Naive thymus-derived CD8-positive, alpha-beta T cell (primary cell): ENCODE data around the gene ZNF331. TPM values are rescaled to one million over a fixed set of nuclear protein-coding genes. Genes with fewer than 3 reads are reported as not detected.

ENCODE experiments used
- ATAC-seq, 2 donors: fragments of 150-1000 bp; cut with Tn5 transposase in 1 of 2; sonication (Bioruptor Pico), chemical (Tn5 transposase) in 1 of 2; 1 replicate in 1 of 2; 2 replicates in 1 of 2; pipeline ENCODE4 v1.10.0; 2021; ENCODE audit warnings: mild to moderate bottlenecking in 2 of 2, moderate library complexity in 2 of 2
- POLR2A ChIA-PET: fragments of 350-600 bp; sonication (Branson Sonifier 250); formaldehyde crosslinking; loops from one replicate; lab custom pipeline; 2021; ENCODE audit warnings: antibody characterized with exemption; lab: Charles Lee
- DNase-seq, 10 donors: peaks; one replicate each; pipeline versions ENCODE4 v3.0.0 to v3.0.0-alpha.2; 2020 to 2022
- H3K27ac Mint-ChIP-seq, 10 donors: one replicate each; pipeline ENCODE4 v1.8.0; 2020 to 2022; ENCODE audit warnings: mild to moderate bottlenecking in 10 of 10, mixed read lengths in 10 of 10, moderate library complexity in 4 of 10, inconsistent platforms in 1 of 10
- H3K27me3 Mint-ChIP-seq, 5 donors: one replicate each; pipeline ENCODE4 v1.8.0; 2021 to 2022; ENCODE audit warnings: mixed read lengths in 5 of 5
- H3K36me3 Mint-ChIP-seq, 3 donors: one replicate each; pipeline ENCODE4 v1.8.0; 2020 to 2022; ENCODE audit warnings: mixed read lengths in 3 of 3, mild to moderate bottlenecking in 2 of 3, inconsistent platforms in 1 of 3
- H3K4me1 Mint-ChIP-seq, 4 donors: one replicate each; pipeline ENCODE4 v1.8.0; 2021 to 2022; ENCODE audit warnings: mixed read lengths in 4 of 4
- H3K4me3 Mint-ChIP-seq, 10 donors: one replicate each; pipeline ENCODE4 v1.8.0; 2020 to 2022; ENCODE audit warnings: mild to moderate bottlenecking in 10 of 10, mixed read lengths in 10 of 10, moderate library complexity in 6 of 10, inconsistent platforms in 1 of 10
- H3K9me3 Mint-ChIP-seq, 9 donors: one replicate each; pipeline ENCODE4 v1.8.0; 2020 to 2022; ENCODE audit warnings: mixed read lengths in 9 of 9, mild to moderate bottlenecking in 3 of 9, inconsistent platforms in 1 of 9, moderate library complexity in 1 of 9
- polyA plus RNA-seq, 3 donors: library from polyadenylated mRNA; unstranded; fragments of 300-500 nt; fragmentation: Illumina TruSeq; gene quantifications; one replicate each; pipeline ENCODE4 v1.2.3, GENCODE V29; 2021
- total RNA-seq, 8 experiments: library from RNA in 2 of 8; stranded (reverse) in 2 of 8; gene quantifications; one replicate each; pipeline ENCODE4 v1.2.3 and lab custom pipeline; 2021 to 2026

The ZNF331 gene
- total and polyA plus RNA-seq, 5 experiments from 2014 or later, result 31.1 to 60.9 (median 35.2) TPM

DNA sequence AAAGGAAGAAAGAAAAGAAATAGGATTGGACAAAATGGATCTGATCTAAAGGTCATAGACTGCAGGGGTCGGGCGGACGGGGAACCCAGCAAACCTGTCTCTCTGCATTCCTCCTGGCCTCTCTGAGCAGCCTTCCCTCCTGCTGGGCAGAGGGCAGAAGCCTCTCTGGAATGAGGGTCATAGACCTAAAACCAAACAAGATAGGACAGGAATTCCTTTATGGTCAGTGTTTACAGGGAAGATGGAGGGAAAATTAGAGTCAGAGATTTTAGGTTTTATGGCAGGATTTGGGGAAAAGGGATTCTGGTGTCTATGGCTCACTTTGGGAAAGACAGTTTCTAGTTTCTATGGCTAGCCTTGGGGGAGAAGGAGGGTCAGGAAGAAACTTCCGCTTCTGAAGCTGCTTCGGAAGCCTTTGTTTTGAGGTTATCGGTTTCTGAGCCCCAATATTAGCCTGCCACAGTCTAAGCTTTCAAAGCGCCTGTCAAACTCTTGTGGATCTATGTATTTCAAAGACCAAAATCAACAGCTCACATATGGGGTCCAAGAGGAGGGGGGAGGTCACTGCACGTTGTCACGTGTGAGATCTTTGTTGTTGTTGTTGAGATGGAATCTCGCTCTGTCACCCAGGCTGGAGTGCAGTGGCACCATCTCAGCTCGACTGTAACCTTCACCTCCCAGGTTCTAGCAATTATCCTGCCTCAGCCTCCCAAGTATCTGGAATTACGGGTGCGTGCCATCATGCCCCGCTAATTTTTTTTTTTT is 75.0 kb downstream of the ZNF331 start:
- Mint-ChIP-seq H3K27ac (no peak overlapping the region), H3K4me1 (no peaks in the 10 kb centered on the region), H3K9me3 (peaks cover 0 to 58% (median 11%) of the 10 kb centered on the region in 9 donors), H3K4me3 (no peak overlapping the region), H3K27me3 (no peaks in the 10 kb centered on the region), H3K36me3 (peaks cover 0 to 5% (median 0%) of the 10 kb centered on the region in 3 donors)
- DNase-seq, result no peak
- ATAC-seq, result no peak
- POLR2A ChIA-PET, result no interaction called here

DNA sequence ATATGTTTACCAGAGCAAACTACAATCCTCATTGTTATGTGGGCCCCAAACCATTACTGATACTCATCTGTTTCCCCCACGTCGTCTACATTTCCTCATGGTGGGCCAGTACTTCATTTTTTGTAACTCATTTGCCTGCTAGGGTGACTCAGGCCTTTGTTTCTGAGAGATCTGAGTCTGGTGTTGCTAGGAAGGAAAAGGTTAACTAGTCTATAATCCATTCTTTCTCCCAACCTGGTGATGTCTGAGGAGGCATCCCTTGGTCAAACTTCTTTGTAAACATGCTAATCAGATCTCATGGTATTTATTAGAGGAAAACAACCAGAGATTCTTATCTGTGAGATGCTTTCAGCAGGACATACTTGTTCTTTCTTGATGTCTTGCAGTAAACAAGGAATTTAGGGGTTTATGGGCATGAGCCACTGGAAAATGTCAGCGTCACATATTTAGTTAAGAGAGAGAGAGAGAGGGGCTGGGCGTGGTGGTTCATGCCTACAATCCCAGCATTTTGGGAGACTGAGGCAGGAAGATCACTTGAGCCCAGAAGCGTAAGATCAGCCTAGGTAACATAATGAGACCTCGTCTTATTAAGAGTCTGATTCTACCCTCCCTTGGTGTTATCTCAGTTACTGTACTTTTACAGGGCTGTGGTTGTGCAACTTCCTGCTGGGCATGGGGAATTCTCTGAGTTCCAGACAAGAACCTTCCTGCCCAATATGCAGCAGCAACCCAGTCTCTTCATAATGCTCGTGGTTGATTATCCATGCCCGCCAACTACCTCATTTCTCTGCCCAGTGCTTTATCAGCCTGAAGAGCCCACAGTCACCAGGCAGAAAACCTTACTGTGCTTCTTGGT is 84.2 kb downstream of the ZNF331 start:
- Mint-ChIP-seq H3K4me1 (no peaks in the 10 kb centered on the region), H3K36me3 (peaks cover 0 to 6% (median 3%) of the 10 kb centered on the region in 3 donors), H3K27ac (no peak overlapping the region), H3K9me3 (peaks cover 0 to 48% (median 3%) of the 10 kb centered on the region in 9 donors), H3K27me3 (peaks cover 0 to 4% (median 0%) of the 10 kb centered on the region in 5 donors), H3K4me3 (no peak overlapping the region)
- DNase-seq (no peak), ATAC-seq (no peak)
- POLR2A ChIA-PET, result no interaction called here

DNA sequence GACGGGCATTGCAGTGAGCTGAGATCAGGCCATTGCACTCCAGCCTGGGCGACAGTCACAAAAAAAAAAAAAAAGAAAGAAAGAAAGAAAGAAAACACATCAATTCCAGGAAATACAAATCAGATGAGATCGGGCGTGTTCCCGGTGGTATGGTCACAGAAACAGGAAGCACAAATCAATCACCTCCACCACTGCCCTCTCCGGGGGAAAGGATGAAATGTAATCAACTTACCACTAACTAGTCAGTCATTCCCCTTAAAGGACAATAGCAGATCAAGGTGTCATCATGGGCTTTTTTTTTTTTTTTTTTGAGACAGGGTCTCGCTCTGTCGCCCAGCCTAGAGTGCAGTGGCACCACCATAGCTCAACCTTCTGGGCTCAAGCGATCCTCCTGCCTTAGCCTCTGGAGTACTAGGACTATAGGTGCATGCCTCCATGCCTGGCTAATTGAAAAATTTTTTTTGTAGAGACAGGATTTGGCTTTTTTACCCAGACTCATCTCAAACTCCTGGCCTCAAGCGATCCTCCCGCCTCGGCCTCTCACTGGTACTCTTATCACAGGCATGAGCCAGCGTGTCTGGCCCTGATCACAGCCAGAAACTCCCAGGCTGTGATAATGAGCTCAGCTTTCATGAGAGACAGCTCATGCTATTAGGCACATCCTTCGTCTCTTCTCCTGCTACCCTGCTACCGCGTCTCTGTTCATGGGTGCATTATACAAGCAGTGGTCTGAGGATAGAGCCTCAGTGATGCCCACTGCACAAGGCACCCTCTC is 87.0 kb downstream of the ZNF331 start:
- no peak for DNase-seq
- ATAC-seq, result no peak

DNA sequence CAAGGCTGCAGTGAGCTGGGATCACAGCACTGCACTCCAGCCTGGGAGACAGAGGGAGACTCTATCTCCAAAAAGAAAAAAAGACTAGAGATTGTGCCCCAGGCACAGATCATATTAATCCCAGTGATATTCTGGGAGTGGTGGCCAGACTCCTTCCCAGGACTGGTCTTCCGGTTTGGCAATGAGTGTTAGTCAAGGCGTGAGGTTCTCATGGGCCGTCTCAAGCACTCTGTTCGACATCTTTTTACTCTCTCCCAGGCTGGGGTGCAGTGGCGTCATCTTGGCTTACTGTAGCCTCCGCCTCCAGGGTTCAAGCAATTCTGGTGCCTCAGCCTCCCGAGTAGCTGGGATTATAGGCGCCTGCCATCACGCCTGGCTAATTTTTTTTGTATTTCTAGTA is 88.5 kb downstream of the ZNF331 start:
- ATAC-seq (no peak), DNase-seq (no peak)
- Mint-ChIP-seq H3K4me3 (no peak overlapping the region), H3K36me3 (peaks cover 0 to 7% (median 3%) of the 10 kb centered on the region in 3 donors), H3K9me3 (peaks cover 0 to 44% (median 3%) of the 10 kb centered on the region in 9 donors), H3K27me3 (peaks cover 0 to 4% (median 0%) of the 10 kb centered on the region in 5 donors), H3K4me1 (no peaks in the 10 kb centered on the region), H3K27ac (no peak overlapping the region)
- POLR2A ChIA-PET, result no interaction called here

More for the DNA sequence above, 87.0 kb downstream of the ZNF331 start:
- Mint-ChIP-seq H3K36me3 (peaks cover 0 to 7% (median 3%) of the 10 kb centered on the region in 3 donors), H3K27me3 (peaks cover 0 to 4% (median 0%) of the 10 kb centered on the region in 5 donors), H3K4me1 (no peaks in the 10 kb centered on the region), H3K9me3 (peaks cover 0 to 46% (median 3%) of the 10 kb centered on the region in 9 donors), H3K27ac (no peak overlapping the region), H3K4me3 (peak overlapping the region in 2 of 10 donors; percentile 45 to 51)
- POLR2A ChIA-PET, result no interaction called here

DNA sequence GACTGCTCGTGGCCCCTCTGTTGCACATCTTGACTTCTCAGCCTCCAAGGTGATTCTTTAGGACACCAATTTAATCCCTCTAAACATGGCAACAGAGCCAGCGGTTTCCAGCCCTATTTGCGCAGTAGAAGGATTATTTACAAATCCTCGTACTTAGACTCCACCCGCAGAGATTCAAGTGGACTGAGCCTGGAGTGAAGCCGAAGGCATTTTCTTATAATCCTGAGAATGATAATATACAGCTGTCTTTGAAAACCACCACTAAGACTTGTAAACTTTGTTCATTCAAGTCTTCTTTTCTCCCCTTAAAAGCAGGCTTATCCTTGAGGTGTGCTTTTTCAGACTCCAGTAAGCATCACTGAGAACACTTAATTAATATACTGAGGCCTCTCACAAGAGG is 89.0 kb downstream of the ZNF331 start:
- Mint-ChIP-seq H3K4me3 (no peak overlapping the region), H3K36me3 (peaks cover 0 to 10% (median 3%) of the 10 kb centered on the region in 3 donors), H3K27ac (no peak overlapping the region), H3K4me1 (no peaks in the 10 kb centered on the region), H3K27me3 (peaks cover 0 to 3% (median 0%) of the 10 kb centered on the region in 5 donors), H3K9me3 (peaks cover 0 to 44% (median 4%) of the 10 kb centered on the region in 9 donors)
- no peak for ATAC-seq
- POLR2A ChIA-PET, result no interaction called here
- no peak for DNase-seq

Other genes starting within 250 kb of the ZNF331 start
- 10 to 100 TPM; 11.8 to 13.1 TPM for gene ZNF845, start 204.4 kb upstream of the ZNF331 start, total RNA-seq
- 10 to 100 TPM in 1 of 3 donors, 1 to 10 TPM in 2; 3.2 to 11.7 (median 8.3) TPM for gene ZNF845, start 204.4 kb upstream of the ZNF331 start, polyA plus RNA-seq
- 10 to 100 TPM; 36.3 to 37.7 TPM for gene ZNF525, start 172.4 kb upstream of the ZNF331 start, total RNA-seq
- gene ZNF525, start 172.4 kb upstream of the ZNF331 start, polyA plus RNA-seq, result 10 to 100 TPM in 1 of 3 donors, 1 to 10 TPM in 2; 9.4 to 17.1 (median 9.6) TPM
- 10 to 100 TPM; 17.2 to 18.4 TPM for gene ZNF765, start 143.0 kb upstream of the ZNF331 start, total RNA-seq
- gene ZNF765, start 143.0 kb upstream of the ZNF331 start, polyA plus RNA-seq, result 1 to 10 TPM; 6.4 to 7.9 (median 7.0) TPM
- 10 to 100 TPM; 17.9 to 19.1 TPM for gene ZNF761, start 106.2 kb upstream of the ZNF331 start, total RNA-seq
- gene ZNF761, start 106.2 kb upstream of the ZNF331 start, polyA plus RNA-seq, result 10 to 100 TPM in 2 of 3 donors, 1 to 10 TPM in 1; 7.9 to 11.0 (median 10.1) TPM
- gene ZNF813, start 70.4 kb upstream of the ZNF331 start, total RNA-seq, result 10 to 100 TPM in 1 of 2 experiments, 1 to 10 TPM in 1; 10.0 to 11.0 TPM
- 1 to 10 TPM; 4.8 to 6.9 (median 6.6) TPM for gene ZNF813, start 70.4 kb upstream of the ZNF331 start, polyA plus RNA-seq
- gene DPRX, start 93.9 kb downstream of the ZNF331 start, total RNA-seq, result not detected
- gene DPRX, start 93.9 kb downstream of the ZNF331 start, polyA plus RNA-seq, result not detected